HCT116 (cell line): ENCODE data around the gene MCC.

Experiments used
- CEBPB ChIP-seq: IDR thresholded peaks from 2 replicates; pipeline ENCODE4 v1.6.1; 2012; ENCODE audit warnings: low read depth
- EZH2 ChIP-seq: fragments of 200-600 bp; sonication (generic); IDR thresholded peaks from 2 replicates; pipeline ENCODE4 v1.6.1; 2017; ENCODE audit warnings: antibody characterized with exemption, mixed run types
- EZH2phosphoT487 ChIP-seq: fragments of 200-600 bp; IDR thresholded peaks from 2 replicates; pipeline ENCODE4 v1.6.1; 2018; ENCODE audit warnings: antibody characterized with exemption, borderline replicate concordance
- SRF ChIP-seq: IDR thresholded peaks from 2 replicates; pipeline ENCODE4 v1.6.1; 2012; ENCODE audit warnings: low read depth
- TF ChIP-seq, protein P1 (sequence below), 3 experiments: fragments of 200-600 bp in 1 of 3; sonication (generic) in 1 of 3; IDR thresholded peaks in 2 of 3; conservative IDR thresholded peaks in 1 of 3; 2 replicates each; pipeline ENCODE4 v1.5.1; 2012 to 2017; ENCODE audit warnings: low read depth in 2 of 3, low read length in 2 of 3, antibody characterized with exemption in 1 of 3, borderline replicate concordance in 1 of 3, control low read depth in 1 of 3, mild to moderate bottlenecking in 1 of 3, mixed read lengths in 1 of 3, mixed run types in 1 of 3, moderate library complexity in 1 of 3; ENCODE audit not compliant: insufficient read depth in 1 of 3

DNA sequence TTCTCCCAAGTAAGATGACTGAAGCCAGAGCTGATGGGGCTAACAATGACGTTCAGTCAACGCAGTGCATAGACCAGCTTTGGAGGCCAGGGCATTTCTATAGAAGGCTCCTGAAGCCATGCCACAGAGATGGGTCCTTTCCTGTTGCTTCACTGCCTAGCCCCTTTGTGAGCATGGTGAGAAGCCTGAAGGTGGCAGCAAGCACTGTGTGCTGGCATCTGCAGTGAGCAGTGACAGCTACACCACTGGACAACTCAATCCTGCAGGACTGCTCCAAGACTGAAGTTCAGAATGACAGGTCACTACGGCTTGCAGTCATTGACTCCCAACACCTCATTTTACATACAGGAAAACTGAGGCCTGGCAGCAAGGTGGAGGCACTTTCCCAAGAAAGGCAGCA lies 282.4 kb downstream of the MCC start:
- TF ChIP-seq CEBPB: no peak
- no peak for TF ChIP-seq EZH2
- TF ChIP-seq EZH2phosphoT487: no peak
- TF ChIP-seq SRF: no peak
- TF ChIP-seq, protein P1, sequence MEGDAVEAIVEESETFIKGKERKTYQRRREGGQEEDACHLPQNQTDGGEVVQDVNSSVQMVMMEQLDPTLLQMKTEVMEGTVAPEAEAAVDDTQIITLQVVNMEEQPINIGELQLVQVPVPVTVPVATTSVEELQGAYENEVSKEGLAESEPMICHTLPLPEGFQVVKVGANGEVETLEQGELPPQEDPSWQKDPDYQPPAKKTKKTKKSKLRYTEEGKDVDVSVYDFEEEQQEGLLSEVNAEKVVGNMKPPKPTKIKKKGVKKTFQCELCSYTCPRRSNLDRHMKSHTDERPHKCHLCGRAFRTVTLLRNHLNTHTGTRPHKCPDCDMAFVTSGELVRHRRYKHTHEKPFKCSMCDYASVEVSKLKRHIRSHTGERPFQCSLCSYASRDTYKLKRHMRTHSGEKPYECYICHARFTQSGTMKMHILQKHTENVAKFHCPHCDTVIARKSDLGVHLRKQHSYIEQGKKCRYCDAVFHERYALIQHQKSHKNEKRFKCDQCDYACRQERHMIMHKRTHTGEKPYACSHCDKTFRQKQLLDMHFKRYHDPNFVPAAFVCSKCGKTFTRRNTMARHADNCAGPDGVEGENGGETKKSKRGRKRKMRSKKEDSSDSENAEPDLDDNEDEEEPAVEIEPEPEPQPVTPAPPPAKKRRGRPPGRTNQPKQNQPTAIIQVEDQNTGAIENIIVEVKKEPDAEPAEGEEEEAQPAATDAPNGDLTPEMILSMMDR (IDR thresholded peaks at IDR 0.05 in 2 of 3, conservative IDR thresholded peaks at IDR 0.05 in 1 of 3; ENCODE audit: borderline replicate concordance in 1 of 3, insufficient read depth in 1 of 3, low read depth in 2 of 3, low read length in 2 of 3): peak; percentile 44 to 58 (median 54); a peak in 5 of 6 replicates
